H1 (cell line): ENCODE data around the gene MZF1. TPM values are rescaled to one million over a fixed set of nuclear protein-coding genes. Genes with fewer than 3 reads are reported as not detected.

Experiments
- CTCF ChIA-PET: fragments of 300-600 bp; sonication (Branson Sonifier 250); formaldehyde crosslinking; loops from one replicate; lab custom pipeline; 2021; ENCODE audit not compliant: partially characterized antibody; lab: Charles Lee
- POLR2A ChIA-PET: fragments of 300-600 bp; sonication (Branson Sonifier 250); formaldehyde crosslinking; loops from one replicate; lab custom pipeline; 2021; ENCODE audit warnings: inconsistent platforms; ENCODE audit not compliant: partially characterized antibody; lab: Charles Lee
- DNase-seq, 2 experiments: peaks; one replicate each; pipeline versions ENCODE4 v3.0.0 to v3.0.0-alpha.2; 2010 to 2022; ENCODE audit warnings: low spot score in 2 of 2, low read depth in 1 of 2, mixed read lengths in 1 of 2
- FAIRE-seq: peaks from 2 replicates; lab custom pipeline; 2011; peaks lifted over from hg19 to GRCh38; lab: Jason Lieb, UNC
- H2AFZ ChIP-seq: 2 replicates; pipeline ENCODE4 v1.8.1; 2012; ENCODE audit warnings: low read length, inconsistent platforms
- H2AK5ac ChIP-seq: 2 replicates; pipeline ENCODE4 v1.6.1; 2013; ENCODE audit warnings: low read depth, low read length
- H2BK120ac ChIP-seq: replicated peaks from 2 replicates; pipeline ENCODE3; 2013; ENCODE audit warnings: low read depth, low read length, inconsistent platforms
- H2BK12ac ChIP-seq: 2 replicates; pipeline ENCODE4 v1.6.1; 2013; ENCODE audit warnings: low read depth, low read length
- H2BK15ac ChIP-seq: 2 replicates; pipeline ENCODE4 v1.6.1; 2013; ENCODE audit warnings: low read length
- H2BK20ac ChIP-seq: 2 replicates; pipeline ENCODE4 v1.6.1; 2013; ENCODE audit warnings: low read length
- H2BK5ac ChIP-seq: 2 replicates; pipeline ENCODE4 v1.6.1; 2013; ENCODE audit warnings: low read depth, low read length
- H3K14ac ChIP-seq: 2 replicates; pipeline ENCODE4 v1.6.1; 2013; ENCODE audit warnings: inconsistent platforms; ENCODE audit not compliant: insufficient read length
- H3K18ac ChIP-seq: 2 replicates; pipeline ENCODE4 v1.6.1; 2013; ENCODE audit warnings: low read length; ENCODE audit errors: extremely low read depth
- H3K23ac ChIP-seq: 2 replicates; pipeline ENCODE4 v1.6.1; 2013; ENCODE audit warnings: inconsistent platforms; ENCODE audit not compliant: insufficient read length
- H3K23me2 ChIP-seq: 2 replicates; pipeline ENCODE4 v1.6.1; 2013; ENCODE audit warnings: low read depth, low read length
- H3K27ac ChIP-seq: 2 replicates; pipeline ENCODE4 v1.6.1; 2011; ENCODE audit warnings: low read depth, low read length, inconsistent platforms
- H3K27me3 ChIP-seq, 4 experiments: replicated peaks in 1 of 4; 1 replicate in 1 of 4; 2 replicates in 3 of 4; pipeline versions ENCODE4 v1.6.1 to v1.8.1; 2011 to 2013; ENCODE audit warnings: low read length in 3 of 4, mild to moderate bottlenecking in 3 of 4, inconsistent platforms in 2 of 4, mixed read lengths in 2 of 4, moderate library complexity in 1 of 4; ENCODE audit not compliant: control insufficient read depth in 3 of 4, insufficient read depth in 3 of 4; ENCODE audit errors: extremely low read depth in 1 of 4
- H3K36me3 ChIP-seq, 4 experiments: 2 replicates each; pipeline versions ENCODE4 v1.6.1 to v1.8.1; 2011 to 2013; ENCODE audit warnings: mild to moderate bottlenecking in 4 of 4, low read length in 3 of 4, moderate library complexity in 2 of 4, control low read depth in 1 of 4, inconsistent platforms in 1 of 4; ENCODE audit not compliant: insufficient read depth in 4 of 4, control insufficient read depth in 2 of 4
- H3K4ac ChIP-seq: replicated peaks from 2 replicates; pipeline ENCODE3; 2013; ENCODE audit warnings: low read length, low read depth, mixed read lengths, inconsistent platforms; ENCODE audit not compliant: insufficient read length
- H3K4me1 ChIP-seq, 4 experiments: replicated peaks in 1 of 4; 1 replicate in 1 of 4; 2 replicates in 3 of 4; pipeline versions ENCODE4 v1.6.1 to v1.8.1; 2011 to 2013; ENCODE audit warnings: low read length in 3 of 4, inconsistent platforms in 2 of 4, mixed read lengths in 1 of 4; ENCODE audit not compliant: insufficient read depth in 4 of 4, control insufficient read depth in 3 of 4
- H3K4me2 ChIP-seq, 2 experiments: 2 replicates each; pipeline versions ENCODE4 v1.6.1 to v1.8.1; 2011 to 2013; ENCODE audit warnings: low read depth in 2 of 2, low read length in 2 of 2, control low read depth in 1 of 2, inconsistent platforms in 1 of 2, mild to moderate bottlenecking in 1 of 2; ENCODE audit not compliant: insufficient read depth in 1 of 2
- H3K4me3 ChIP-seq, 4 experiments: fragments of 200-600, 300-600 bp in 1 of 4; sonication (generic), shearing (Covaris generic), sonication (Bioruptor Twin) in 1 of 4; 2 replicates each; pipeline versions ENCODE4 v1.5.1 to v1.8.1; 2011 to 2016; ENCODE audit warnings: low read length in 4 of 4, low read depth in 3 of 4, control low read depth in 2 of 4, inconsistent platforms in 2 of 4, mild to moderate bottlenecking in 2 of 4, mixed read lengths in 1 of 4, moderate library complexity in 1 of 4; ENCODE audit not compliant: insufficient read depth in 2 of 4; ENCODE audit errors: extremely low read depth in 1 of 4
- H3K56ac ChIP-seq: replicated peaks from 2 replicates; pipeline ENCODE3; 2013; ENCODE audit warnings: low read depth, mild to moderate bottlenecking, mixed read lengths, low read length, inconsistent platforms; ENCODE audit not compliant: insufficient read length
- H3K79me1 ChIP-seq: 2 replicates; pipeline ENCODE4 v1.6.1; 2013; ENCODE audit warnings: low read depth, low read length, control low read depth
- H3K79me2 ChIP-seq, 2 experiments: 2 replicates each; pipeline versions ENCODE4 v1.6.1 to v1.8.1; 2012 to 2013; ENCODE audit warnings: low read length in 2 of 2, mild to moderate bottlenecking in 2 of 2, inconsistent platforms in 1 of 2; ENCODE audit not compliant: insufficient read depth in 2 of 2, control insufficient read depth in 1 of 2
- H3K9ac ChIP-seq, 4 experiments: replicated peaks in 1 of 4; 1 replicate in 1 of 4; 2 replicates in 3 of 4; pipeline versions ENCODE4 v1.6.1 to v1.8.1; 2011 to 2013; ENCODE audit warnings: low read depth in 3 of 4, low read length in 3 of 4, control low read depth in 2 of 4, mild to moderate bottlenecking in 2 of 4, moderate library complexity in 2 of 4, inconsistent platforms in 1 of 4; ENCODE audit errors: extremely low read depth in 1 of 4
- H3K9me3 ChIP-seq, 2 experiments: 2 replicates each; pipeline versions ENCODE4 v1.6.1 to v1.8.1; 2012 to 2013; ENCODE audit warnings: mild to moderate bottlenecking in 2 of 2, moderate library complexity in 2 of 2, control low read depth in 1 of 2, inconsistent platforms in 1 of 2, low read depth in 1 of 2, low read length in 1 of 2, mixed read lengths in 1 of 2; ENCODE audit not compliant: insufficient read depth in 2 of 2
- H4K20me1 ChIP-seq, 2 experiments: replicated peaks in 1 of 2; 2 replicates each; pipeline versions ENCODE3 to v1.8.1; 2011 to 2013; ENCODE audit warnings: inconsistent platforms in 2 of 2, low read length in 2 of 2, mild to moderate bottlenecking in 1 of 2; ENCODE audit not compliant: insufficient read depth in 2 of 2, control insufficient read depth in 1 of 2
- H4K5ac ChIP-seq: 2 replicates; pipeline ENCODE4 v1.6.1; 2013; ENCODE audit warnings: low read length, low read depth, mixed read lengths, inconsistent platforms; ENCODE audit not compliant: insufficient read length
- H4K8ac ChIP-seq: 2 replicates; pipeline ENCODE4 v1.8.0; 2013; ENCODE audit warnings: mild to moderate bottlenecking, moderate library complexity, low read length, inconsistent platforms; ENCODE audit not compliant: insufficient read depth; ENCODE audit errors: extremely low read depth
- H4K91ac ChIP-seq: replicated peaks from 2 replicates; pipeline ENCODE3; 2013; ENCODE audit warnings: low read length, mixed read lengths, inconsistent platforms; ENCODE audit not compliant: insufficient read length
- CBX5 ChIP-seq: fragments of 300-800, 300-1000 bp; sonication (generic); IDR thresholded peaks from 2 replicates; pipeline ENCODE4 v1.7.1; 2016; ENCODE audit warnings: antibody characterized with exemption, low read length, low read depth
- CEBPB ChIP-seq: IDR thresholded peaks from 2 replicates; pipeline ENCODE4 v1.6.1; 2012; ENCODE audit warnings: low read depth, low read length
- JUN ChIP-seq: IDR thresholded peaks from 2 replicates; pipeline ENCODE4 v1.6.1; 2011; ENCODE audit warnings: low read depth, mild to moderate bottlenecking, improper control_type of control experiment, low read length
- KDM4A ChIP-seq: IDR thresholded peaks from one replicate; pipeline ENCODE4 v1.7.1; 2012; ENCODE audit warnings: low read depth, mild to moderate bottlenecking, moderate library complexity, low read length, inconsistent platforms; ENCODE audit not compliant: severe bottlenecking
- KDM5A ChIP-seq: fragments of 200-600 bp; IDR thresholded peaks from 2 replicates; pipeline ENCODE4 v1.7.1; 2012; ENCODE audit warnings: mild to moderate bottlenecking, low read length, inconsistent platforms, mixed read lengths
- POLR2A ChIP-seq, 2 experiments: IDR thresholded peaks; 1 replicate in 1 of 2; 2 replicates in 1 of 2; pipeline ENCODE4 v1.6.1; 2011; ENCODE audit warnings: low read depth in 2 of 2, low read length in 2 of 2, mild to moderate bottlenecking in 2 of 2; ENCODE audit errors: control extremely low read depth in 1 of 2
- SIRT6 ChIP-seq: IDR thresholded peaks from one replicate; pipeline ENCODE4 v1.7.1; 2012; ENCODE audit warnings: low read length, inconsistent platforms
- SIX5 ChIP-seq: IDR thresholded peaks from 2 replicates; pipeline ENCODE4 v1.6.1; 2011; ENCODE audit warnings: mild to moderate bottlenecking, low read depth, low read length
- YY1 ChIP-seq: IDR thresholded peaks from 2 replicates; pipeline ENCODE4 v1.6.1; 2011; ENCODE audit warnings: low read depth, mild to moderate bottlenecking, low read length
- WGBS, 2 experiments: shearing (Covaris generic) in 1 of 2; methylation state at CpG; one replicate each; pipeline versions ENCODE4 v1.1.6 to v1.1.7; 2013 to 2015; ENCODE audit warnings: low lambda C conversion rate in 2 of 2, mixed read lengths in 2 of 2, inconsistent platforms in 1 of 2, low coverage in 1 of 2, missing lambda C conversion rate in 1 of 2; ENCODE audit not compliant: insufficient replicate concordance in 2 of 2, insufficient coverage in 1 of 2, insufficient read length in 1 of 2; ENCODE audit errors: extremely low coverage in 1 of 2, missing lambda C conversion rate in 1 of 2; 5-methylcytosine and 5-hydroxymethylcytosine counted together
- polyA plus RNA-seq, 7 experiments: library from polyadenylated mRNA; depleted of rRNA in 3 of 7; stranded (reverse) in 5 of 7; unstranded in 2 of 7; fragments of >200 nt in 5 of 7; fragments of 200-250 nt in 2 of 7; gene quantifications; 1 replicate in 5 of 7; 2 replicates in 1 of 7; 4 replicates in 1 of 7; pipeline versions ENCODE4 v1.2.1 to v1.2.3, GENCODE V29; 2011 to 2013; ENCODE audit warnings: missing spikeins in 2 of 7, mixed read lengths in 2 of 7
- total RNA-seq: library from RNA; stranded (reverse); fragmentation: NEBNext Ultra II Directional; extraction: Animal tissue kit (Norgen Biotek cat#: 25700); gene quantifications from 2 replicates; pipeline ENCODE4 v1.2.1, GENCODE V29; 2021
- TF ChIP-seq, protein P1 (sequence below), 3 experiments: IDR thresholded peaks; 1 replicate in 2 of 3; 2 replicates in 1 of 3; pipeline versions ENCODE4 v1.5.1 to v1.6.1; 2011; ENCODE audit warnings: low read length in 3 of 3, mild to moderate bottlenecking in 3 of 3, inconsistent platforms in 2 of 3, low read depth in 1 of 3, moderate library complexity in 1 of 3; ENCODE audit not compliant: insufficient read depth in 1 of 3; ENCODE audit errors: control extremely low read depth in 1 of 3
- TF ChIP-seq, protein P2 (sequence below): IDR thresholded peaks from 2 replicates; pipeline ENCODE4 v1.6.1; 2012; ENCODE audit warnings: inconsistent platforms

MZF1 gene
- total and polyA plus RNA-seq, 2 of the 8 experiments (the other 6 are each of a cell fraction or from before 2014, with no cell fraction given): 15.2 to 25.0 TPM

DNA sequence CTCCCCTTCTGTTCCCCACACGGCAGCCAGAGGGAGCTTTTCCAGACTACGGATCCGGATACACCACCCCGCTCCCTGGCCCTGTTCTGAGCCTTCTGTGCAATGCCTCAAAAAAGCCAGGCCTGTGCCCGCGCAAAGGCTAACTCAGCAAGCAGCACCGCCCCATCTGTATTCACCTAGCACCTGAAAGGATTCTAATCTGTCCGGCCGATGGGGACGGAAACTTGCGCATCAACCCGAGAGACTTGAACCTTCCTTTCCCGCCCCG lies 54.1 kb downstream of the MZF1 start:
- Histone ChIP-seq H3K18ac (peak overlapping the region; percentile 93), H3K79me2 (peaks cover 0 to 17% of the 10 kb centered on the region in 2 experiments; a peak in 1 of 4 replicates), H4K20me1 (peaks cover 2 to 9% of the 10 kb centered on the region in 2 experiments), H3K4ac (no peak overlapping the region), H3K27me3 (no peaks in the 10 kb centered on the region; a peak in 1 of 7 replicates), H4K8ac (peak overlapping the region; percentile 96), H3K27ac (peak overlapping the region; percentile 91), H2AFZ (peak overlapping the region; percentile 18; the same call in 1 of the 2 replicates), H2BK5ac (peak overlapping the region; percentile 89), H3K14ac (no peak overlapping the region), H3K4me1 (peaks cover 0 to 33% (median 19%) of the 10 kb centered on the region in 4 experiments; a peak in 6 of 7 replicates), H3K56ac (peak overlapping the region; percentile 51), H3K9ac (peak overlapping the region; percentile 79 to 90 (median 87)), H3K23me2 (peaks cover 11% of the 10 kb centered on the region), H2BK20ac (no peak overlapping the region), H2AK5ac (no peak overlapping the region), H3K79me1 (peaks cover 5% of the 10 kb centered on the region), H2BK15ac (no peak overlapping the region), H2BK12ac (0 out of 2 replicates have a peak overlapping the region, but pooled peaks have one; percentile 68), H3K4me2 (peak overlapping the region; percentile 67 to 85), H3K9me3 (no peaks in the 10 kb centered on the region), H3K23ac (no peak overlapping the region), H4K5ac (no peak overlapping the region), H3K36me3 (peaks cover 0 to 9% (median 2%) of the 10 kb centered on the region in 4 experiments; a peak in 2 of 8 replicates), H4K91ac (peak overlapping the region; percentile 80), H3K4me3 (peak overlapping the region; percentile 54 to 87 (median 70)), H2BK120ac (no peak overlapping the region)
- ChIA-PET CTCF (interaction anchor here (0.6 to 5.2 kb wide), 31 partner anchors 9 to 1424 kb away, joined by 3 to 35 read pairs (median 5); partner anchors contain the start of genes CHMP2A, TRIM28, UBE2M and ZNF324), POLR2A (interaction anchor here (0.9 to 21.3 kb wide), 21 partner anchors 9 to 163 kb away, joined by 3 to 650 read pairs (median 6); partner anchors contain the start of genes CHMP2A, RPS5, TRIM28 and UBE2M)
- DNase-seq (peak in 1 of 2 experiments; percentile 82), FAIRE-seq (no peak)
- 0% methylated on average over 14 of the region's 14 CpGs; no CpG with 5 or more reads in 1 of the 2 experiments for WGBS, 2 experiments
- TF ChIP-seq YY1 (0 out of 2 replicates have a peak, but pooled peaks have one; percentile 44), KDM4A (peak; percentile 8), JUN (no peak), POLR2A (IDR thresholded peaks at IDR 0.05; ENCODE audit: control extremely low read depth in 1 of 2, low read depth in 2 of 2, low read length in 2 of 2) (peak; percentile 13 to 36; a peak in 1 of 3 replicates), CEBPB (no peak), CBX5 (no peak), SIX5 (no peak), KDM5A (no peak), SIRT6 (no peak)
- TF ChIP-seq, protein P1, sequence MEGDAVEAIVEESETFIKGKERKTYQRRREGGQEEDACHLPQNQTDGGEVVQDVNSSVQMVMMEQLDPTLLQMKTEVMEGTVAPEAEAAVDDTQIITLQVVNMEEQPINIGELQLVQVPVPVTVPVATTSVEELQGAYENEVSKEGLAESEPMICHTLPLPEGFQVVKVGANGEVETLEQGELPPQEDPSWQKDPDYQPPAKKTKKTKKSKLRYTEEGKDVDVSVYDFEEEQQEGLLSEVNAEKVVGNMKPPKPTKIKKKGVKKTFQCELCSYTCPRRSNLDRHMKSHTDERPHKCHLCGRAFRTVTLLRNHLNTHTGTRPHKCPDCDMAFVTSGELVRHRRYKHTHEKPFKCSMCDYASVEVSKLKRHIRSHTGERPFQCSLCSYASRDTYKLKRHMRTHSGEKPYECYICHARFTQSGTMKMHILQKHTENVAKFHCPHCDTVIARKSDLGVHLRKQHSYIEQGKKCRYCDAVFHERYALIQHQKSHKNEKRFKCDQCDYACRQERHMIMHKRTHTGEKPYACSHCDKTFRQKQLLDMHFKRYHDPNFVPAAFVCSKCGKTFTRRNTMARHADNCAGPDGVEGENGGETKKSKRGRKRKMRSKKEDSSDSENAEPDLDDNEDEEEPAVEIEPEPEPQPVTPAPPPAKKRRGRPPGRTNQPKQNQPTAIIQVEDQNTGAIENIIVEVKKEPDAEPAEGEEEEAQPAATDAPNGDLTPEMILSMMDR (IDR thresholded peaks at IDR 0.05; ENCODE audit: control extremely low read depth in 1 of 3, insufficient read depth in 1 of 3, low read depth in 1 of 3, low read length in 3 of 3): peak; percentile 76 to 89 (median 77)
- TF ChIP-seq, protein P2, sequence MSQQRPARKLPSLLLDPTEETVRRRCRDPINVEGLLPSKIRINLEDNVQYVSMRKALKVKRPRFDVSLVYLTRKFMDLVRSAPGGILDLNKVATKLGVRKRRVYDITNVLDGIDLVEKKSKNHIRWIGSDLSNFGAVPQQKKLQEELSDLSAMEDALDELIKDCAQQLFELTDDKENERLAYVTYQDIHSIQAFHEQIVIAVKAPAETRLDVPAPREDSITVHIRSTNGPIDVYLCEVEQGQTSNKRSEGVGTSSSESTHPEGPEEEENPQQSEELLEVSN: peak; percentile 47; the same call in 1 of the 2 replicates
